ENCODE measurements around the gene WDR75. TPM values are rescaled to one million over a fixed set of nuclear protein-coding genes. Genes with fewer than 3 reads are reported as not detected.

The WDR75 gene
- total RNA-seq, 1 experiment from 2014 or later: 52.5 TPM

DNA sequence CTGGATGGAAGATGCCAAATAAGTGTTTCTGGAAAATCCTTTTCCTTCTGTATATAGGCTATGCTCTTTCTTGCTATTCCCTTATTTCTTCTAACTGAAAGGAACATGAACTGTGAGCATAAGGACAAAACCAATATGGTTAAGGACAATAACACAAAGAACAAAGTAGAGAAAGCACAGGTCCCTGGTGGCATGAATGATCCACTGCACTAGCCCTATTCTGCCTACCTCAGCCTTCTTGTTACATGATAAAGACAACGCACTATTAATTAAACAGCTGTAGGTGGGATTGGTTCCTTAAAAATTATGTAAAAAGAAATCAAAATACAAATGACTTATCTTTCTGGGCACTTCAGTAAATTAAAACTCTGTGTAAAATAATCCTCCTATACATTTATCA is 1.9 kb upstream of the WDR75 start:
- Mint-ChIP-seq H3K9me3 (ENCODE audit: unreplicated experiment) (no peaks in the 10 kb centered on the region), H3K4me1 (ENCODE audit: insufficient read depth, unreplicated experiment) (peaks cover 22% of the 10 kb centered on the region), H3K4me3 (ENCODE audit: unreplicated experiment) (no peak overlapping the region), H3K27ac (ENCODE audit: low read depth, unreplicated experiment) (no peak overlapping the region), H3K36me3 (ENCODE audit: insufficient read depth, unreplicated experiment) (no peaks in the 10 kb centered on the region), H3K27me3 (ENCODE audit: insufficient read depth, unreplicated experiment) (no peaks in the 10 kb centered on the region)
- no peak for DNase-seq (ENCODE audit: unreplicated experiment)
- CTCF ChIA-PET: no interaction called here
- TF ChIP-seq, protein P1, sequence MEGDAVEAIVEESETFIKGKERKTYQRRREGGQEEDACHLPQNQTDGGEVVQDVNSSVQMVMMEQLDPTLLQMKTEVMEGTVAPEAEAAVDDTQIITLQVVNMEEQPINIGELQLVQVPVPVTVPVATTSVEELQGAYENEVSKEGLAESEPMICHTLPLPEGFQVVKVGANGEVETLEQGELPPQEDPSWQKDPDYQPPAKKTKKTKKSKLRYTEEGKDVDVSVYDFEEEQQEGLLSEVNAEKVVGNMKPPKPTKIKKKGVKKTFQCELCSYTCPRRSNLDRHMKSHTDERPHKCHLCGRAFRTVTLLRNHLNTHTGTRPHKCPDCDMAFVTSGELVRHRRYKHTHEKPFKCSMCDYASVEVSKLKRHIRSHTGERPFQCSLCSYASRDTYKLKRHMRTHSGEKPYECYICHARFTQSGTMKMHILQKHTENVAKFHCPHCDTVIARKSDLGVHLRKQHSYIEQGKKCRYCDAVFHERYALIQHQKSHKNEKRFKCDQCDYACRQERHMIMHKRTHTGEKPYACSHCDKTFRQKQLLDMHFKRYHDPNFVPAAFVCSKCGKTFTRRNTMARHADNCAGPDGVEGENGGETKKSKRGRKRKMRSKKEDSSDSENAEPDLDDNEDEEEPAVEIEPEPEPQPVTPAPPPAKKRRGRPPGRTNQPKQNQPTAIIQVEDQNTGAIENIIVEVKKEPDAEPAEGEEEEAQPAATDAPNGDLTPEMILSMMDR (IDR thresholded peaks at IDR 0.05; ENCODE audit: unreplicated experiment): no peak
- no TSS peak for BruUV-seq (replicated peaks)
- POLR2A ChIA-PET: interaction anchor here (1.2 to 1.6 kb wide), 2 partner anchors 16 to 232 kb away, joined by 3 to 10 read pairs; no protein-coding TSS in a partner anchor
- intact Hi-C loops (cut with micrococcal nuclease): no loop called here

DNA sequence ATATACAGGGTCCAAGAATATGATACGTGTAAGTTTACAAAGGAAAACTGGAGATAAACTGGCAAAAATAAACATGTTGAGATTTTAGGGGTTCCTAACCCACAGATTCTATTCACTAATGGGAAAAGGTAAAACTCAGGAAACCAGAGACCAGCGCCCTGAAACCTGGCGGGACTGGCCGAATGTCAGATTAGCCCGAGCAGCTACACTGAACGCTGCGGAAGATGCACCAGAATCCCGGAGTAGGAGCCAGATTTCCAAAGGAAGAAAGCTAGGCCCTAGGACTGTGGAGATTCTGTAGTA is 679 bp upstream of the WDR75 start:
- ChIA-PET CTCF (interaction anchor here (0.5 to 0.9 kb wide), 5 partner anchors 27 to 510 kb away, joined by 3 to 4 read pairs (median 3); no protein-coding TSS in a partner anchor), POLR2A (interaction anchor here (0.6 to 2.0 kb wide), 13 partner anchors 10 to 390 kb away, joined by 3 to 10 read pairs (median 3); no protein-coding TSS in a partner anchor)
- intact Hi-C loops (cut with micrococcal nuclease): no loop called here
- BruUV-seq (replicated peaks): TSS peak; percentile 82
- Mint-ChIP-seq H3K4me3 (ENCODE audit: unreplicated experiment) (no peak overlapping the region), H3K27me3 (ENCODE audit: insufficient read depth, unreplicated experiment) (no peaks in the 10 kb centered on the region), H3K27ac (ENCODE audit: low read depth, unreplicated experiment) (peak overlapping the region; percentile 97), H3K4me1 (ENCODE audit: insufficient read depth, unreplicated experiment) (peaks cover 22% of the 10 kb centered on the region), H3K36me3 (ENCODE audit: insufficient read depth, unreplicated experiment) (no peaks in the 10 kb centered on the region), H3K9me3 (ENCODE audit: unreplicated experiment) (no peaks in the 10 kb centered on the region)
- no peak for DNase-seq (ENCODE audit: unreplicated experiment)
- TF ChIP-seq, protein P1 (IDR thresholded peaks at IDR 0.05; ENCODE audit: unreplicated experiment): no peak

DNA sequence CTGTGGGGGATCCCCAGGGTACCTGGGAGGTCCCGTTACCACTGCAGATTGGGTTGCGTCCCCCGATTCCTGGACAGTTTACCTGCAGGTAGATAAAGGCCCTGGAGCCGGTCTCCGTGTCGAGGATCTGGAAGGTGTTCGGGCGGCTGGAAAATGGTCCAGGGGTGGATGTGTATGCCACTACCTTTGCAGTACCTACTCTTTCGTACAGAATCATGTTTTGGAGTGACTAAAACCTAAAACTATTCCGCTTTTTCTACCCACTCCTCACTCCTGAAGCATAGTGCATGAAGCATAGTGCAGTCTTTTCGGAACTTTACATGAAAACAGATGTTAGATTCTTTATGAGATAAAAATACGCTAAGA is 418 bp downstream of the WDR75 start:
- intact Hi-C loops (cut with micrococcal nuclease): no loop called here
- Mint-ChIP-seq H3K36me3 (ENCODE audit: insufficient read depth, unreplicated experiment) (no peaks in the 10 kb centered on the region), H3K9me3 (ENCODE audit: unreplicated experiment) (no peaks in the 10 kb centered on the region), H3K27ac (ENCODE audit: low read depth, unreplicated experiment) (peak overlapping the region; percentile 97), H3K4me1 (ENCODE audit: insufficient read depth, unreplicated experiment) (peaks cover 22% of the 10 kb centered on the region), H3K27me3 (ENCODE audit: insufficient read depth, unreplicated experiment) (no peaks in the 10 kb centered on the region), H3K4me3 (ENCODE audit: unreplicated experiment) (no peak overlapping the region)
- DNase-seq (ENCODE audit: unreplicated experiment): no peak
- ChIA-PET CTCF (no interaction called here), POLR2A (interaction anchor here (0.6 to 2.0 kb wide), 7 partner anchors 9 to 392 kb away, joined by 3 to 8 read pairs (median 3); no protein-coding TSS in a partner anchor)
- TF ChIP-seq, protein P1 (IDR thresholded peaks at IDR 0.05; ENCODE audit: unreplicated experiment): no peak
- BruUV-seq (replicated peaks): TSS peak; percentile 80

DNA sequence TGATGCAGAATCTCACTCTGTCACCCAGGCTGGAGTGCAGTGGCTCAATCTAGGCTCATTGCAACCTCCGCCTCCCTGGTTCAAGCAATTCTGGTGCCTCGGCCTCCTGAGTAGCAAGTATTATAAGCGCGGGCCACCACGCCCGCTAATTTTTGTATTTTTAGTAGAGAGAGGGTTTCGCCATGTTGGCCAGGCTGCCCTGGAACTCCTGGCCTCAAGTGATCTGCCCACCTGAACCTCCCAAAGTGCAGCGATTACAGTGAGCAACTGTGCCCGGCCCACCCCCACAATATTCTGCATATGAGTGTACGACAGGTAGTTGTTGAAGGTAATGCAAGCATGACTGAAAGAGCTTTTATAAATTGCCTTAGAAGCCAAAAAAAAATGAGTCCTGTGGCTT is 1.2 kb downstream of the WDR75 start:
- no peaks in the 10 kb centered on the region for H3K27me3 Mint-ChIP-seq (ENCODE audit: insufficient read depth, unreplicated experiment)
- ChIA-PET CTCF (interaction anchor here (1.1 kb wide), 1 partner anchor 320 kb away, joined by 5 read pairs; the partner anchor contains the start of gene OSGEPL1), POLR2A (interaction anchor here (0.6 to 2.0 kb wide), 5 partner anchors 8 to 316 kb away, joined by 3 to 8 read pairs (median 3); no protein-coding TSS in a partner anchor)
- H3K36me3 Mint-ChIP-seq (ENCODE audit: insufficient read depth, unreplicated experiment): no peaks in the 10 kb centered on the region
- no peak for DNase-seq (ENCODE audit: unreplicated experiment)
- BruUV-seq (replicated peaks): no TSS peak
- H3K27ac Mint-ChIP-seq (ENCODE audit: low read depth, unreplicated experiment): peak overlapping the region; percentile 97
- no peaks in the 10 kb centered on the region for H3K9me3 Mint-ChIP-seq (ENCODE audit: unreplicated experiment)
- H3K4me1 Mint-ChIP-seq (ENCODE audit: insufficient read depth, unreplicated experiment): peaks cover 19% of the 10 kb centered on the region
- no peak overlapping the region for H3K4me3 Mint-ChIP-seq (ENCODE audit: unreplicated experiment)
- TF ChIP-seq, protein P1 (IDR thresholded peaks at IDR 0.05; ENCODE audit: unreplicated experiment): no peak
- intact Hi-C loops (cut with micrococcal nuclease): no loop called here

All from MCF 10A (cell line).